HL-60 (cell line): ENCODE measurements around the gene IL17D.

Experiments used
- GABPA ChIP-seq: IDR thresholded peaks from 2 replicates; pipeline ENCODE4 v1.6.1; 2012; ENCODE audit warnings: low read depth
- POLR2AphosphoS5 ChIP-seq: IDR thresholded peaks from 2 replicates; pipeline ENCODE4 v1.6.1; 2012; ENCODE audit warnings: low read depth
- SPI1 ChIP-seq: IDR thresholded peaks from 2 replicates; pipeline ENCODE4 v1.6.1; 2012; ENCODE audit warnings: low read depth, mild to moderate bottlenecking, borderline replicate concordance
- TF ChIP-seq, protein P1 (sequence below): IDR thresholded peaks from one replicate; pipeline ENCODE4 v1.5.1; 2011; ENCODE audit warnings: low read length, control low read depth, inconsistent platforms; ENCODE audit not compliant: insufficient read depth
- TF ChIP-seq, protein P2 (sequence below): IDR thresholded peaks from 2 replicates; pipeline ENCODE4 v1.6.1; 2012; ENCODE audit warnings: low read depth; ENCODE audit not compliant: insufficient replicate concordance

DNA sequence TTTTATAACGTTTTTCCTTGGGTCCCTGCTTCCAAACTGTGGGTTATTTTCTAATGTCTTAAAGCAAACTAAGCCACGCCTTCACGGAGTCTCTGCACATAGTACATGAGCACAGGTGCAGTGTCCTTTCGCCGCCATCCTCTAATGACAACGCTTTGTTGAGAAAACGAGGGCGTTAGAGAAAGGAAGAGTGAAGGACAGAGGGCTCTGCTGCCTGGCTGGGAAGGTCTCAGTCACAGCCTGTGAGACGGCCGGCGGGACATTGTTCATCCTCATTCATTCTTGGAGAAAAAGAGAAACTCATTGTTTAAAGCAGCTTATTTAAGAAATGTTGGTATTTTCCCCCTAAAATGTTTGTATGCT is 9.5 kb downstream of the IL17D start:
- TF ChIP-seq, protein P1, sequence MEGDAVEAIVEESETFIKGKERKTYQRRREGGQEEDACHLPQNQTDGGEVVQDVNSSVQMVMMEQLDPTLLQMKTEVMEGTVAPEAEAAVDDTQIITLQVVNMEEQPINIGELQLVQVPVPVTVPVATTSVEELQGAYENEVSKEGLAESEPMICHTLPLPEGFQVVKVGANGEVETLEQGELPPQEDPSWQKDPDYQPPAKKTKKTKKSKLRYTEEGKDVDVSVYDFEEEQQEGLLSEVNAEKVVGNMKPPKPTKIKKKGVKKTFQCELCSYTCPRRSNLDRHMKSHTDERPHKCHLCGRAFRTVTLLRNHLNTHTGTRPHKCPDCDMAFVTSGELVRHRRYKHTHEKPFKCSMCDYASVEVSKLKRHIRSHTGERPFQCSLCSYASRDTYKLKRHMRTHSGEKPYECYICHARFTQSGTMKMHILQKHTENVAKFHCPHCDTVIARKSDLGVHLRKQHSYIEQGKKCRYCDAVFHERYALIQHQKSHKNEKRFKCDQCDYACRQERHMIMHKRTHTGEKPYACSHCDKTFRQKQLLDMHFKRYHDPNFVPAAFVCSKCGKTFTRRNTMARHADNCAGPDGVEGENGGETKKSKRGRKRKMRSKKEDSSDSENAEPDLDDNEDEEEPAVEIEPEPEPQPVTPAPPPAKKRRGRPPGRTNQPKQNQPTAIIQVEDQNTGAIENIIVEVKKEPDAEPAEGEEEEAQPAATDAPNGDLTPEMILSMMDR: no peak
- TF ChIP-seq POLR2AphosphoS5: no peak
- TF ChIP-seq, protein P2, sequence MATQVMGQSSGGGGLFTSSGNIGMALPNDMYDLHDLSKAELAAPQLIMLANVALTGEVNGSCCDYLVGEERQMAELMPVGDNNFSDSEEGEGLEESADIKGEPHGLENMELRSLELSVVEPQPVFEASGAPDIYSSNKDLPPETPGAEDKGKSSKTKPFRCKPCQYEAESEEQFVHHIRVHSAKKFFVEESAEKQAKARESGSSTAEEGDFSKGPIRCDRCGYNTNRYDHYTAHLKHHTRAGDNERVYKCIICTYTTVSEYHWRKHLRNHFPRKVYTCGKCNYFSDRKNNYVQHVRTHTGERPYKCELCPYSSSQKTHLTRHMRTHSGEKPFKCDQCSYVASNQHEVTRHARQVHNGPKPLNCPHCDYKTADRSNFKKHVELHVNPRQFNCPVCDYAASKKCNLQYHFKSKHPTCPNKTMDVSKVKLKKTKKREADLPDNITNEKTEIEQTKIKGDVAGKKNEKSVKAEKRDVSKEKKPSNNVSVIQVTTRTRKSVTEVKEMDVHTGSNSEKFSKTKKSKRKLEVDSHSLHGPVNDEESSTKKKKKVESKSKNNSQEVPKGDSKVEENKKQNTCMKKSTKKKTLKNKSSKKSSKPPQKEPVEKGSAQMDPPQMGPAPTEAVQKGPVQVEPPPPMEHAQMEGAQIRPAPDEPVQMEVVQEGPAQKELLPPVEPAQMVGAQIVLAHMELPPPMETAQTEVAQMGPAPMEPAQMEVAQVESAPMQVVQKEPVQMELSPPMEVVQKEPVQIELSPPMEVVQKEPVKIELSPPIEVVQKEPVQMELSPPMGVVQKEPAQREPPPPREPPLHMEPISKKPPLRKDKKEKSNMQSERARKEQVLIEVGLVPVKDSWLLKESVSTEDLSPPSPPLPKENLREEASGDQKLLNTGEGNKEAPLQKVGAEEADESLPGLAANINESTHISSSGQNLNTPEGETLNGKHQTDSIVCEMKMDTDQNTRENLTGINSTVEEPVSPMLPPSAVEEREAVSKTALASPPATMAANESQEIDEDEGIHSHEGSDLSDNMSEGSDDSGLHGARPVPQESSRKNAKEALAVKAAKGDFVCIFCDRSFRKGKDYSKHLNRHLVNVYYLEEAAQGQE: no peak
- no peak for TF ChIP-seq GABPA
- TF ChIP-seq SPI1: no peak
